K562 (cell line): Measurements from ENCODE around the gene SATB2. TPM values are rescaled to one million over a fixed set of nuclear protein-coding genes. Genes with fewer than 3 reads are reported as not detected.

ENCODE experiments used
- ATAC-seq: fragments of 200-7000 bp; cut with Tn5 transposase; 3 replicates; pipeline ENCODE4 v1.9.1; 2020; ENCODE audit warnings: moderate library complexity
- BruUV-seq: library from RNA; stranded (reverse); fragments of 400-500 nt; replicated peaks from 2 replicates; lab custom pipeline; 2021; lab: Mats Ljungman, UMichigan
- CTCF ChIA-PET: fragments of 300-600 bp; formaldehyde crosslinking; extraction: SDS; loops from one replicate; lab custom pipeline; 2021; ENCODE audit warnings: low intra/inter-chr PET ratio; lab: Yijun Ruan, JAX
- POLR2A ChIA-PET: fragments of 300-600, 350-650 bp; sonication (Branson Sonifier 250); formaldehyde crosslinking; extraction: SDS; loops from one replicate; lab custom pipeline; 2021; ENCODE audit warnings: antibody characterized with exemption, inconsistent platforms; lab: Yijun Ruan, JAX
- DNase-seq, 4 experiments: peaks; one replicate each; pipeline versions ENCODE4 v3.0.0 to v3.0.0-alpha.2; 2011 to 2018; ENCODE audit warnings: low spot score in 3 of 4, mixed read lengths in 3 of 4; ENCODE audit errors: extremely low read depth in 1 of 4
- FAIRE-seq: peaks from 2 replicates; lab custom pipeline; 2011; peaks lifted over from hg19 to GRCh38; lab: Jason Lieb, UNC
- H2AFZ ChIP-seq: 2 replicates; pipeline ENCODE4 v1.6.0; 2011; ENCODE audit warnings: low read depth, low read length, control low read depth, inconsistent platforms
- H3K27ac ChIP-seq: fragments of 200-600 bp; 3 replicates; pipeline ENCODE4 v1.8.0; 2011; ENCODE audit warnings: low read depth, mild to moderate bottlenecking, control low read depth, inconsistent platforms, low read length, moderate library complexity, mixed read lengths; ENCODE audit errors: extremely low read depth
- H3K27me3 ChIP-seq, 2 experiments: fragments of 300-600 bp in 1 of 2; 2 replicates in 1 of 2; 3 replicates in 1 of 2; pipeline versions ENCODE4 v1.6.0 to v1.8.0; 2011; ENCODE audit warnings: inconsistent platforms in 2 of 2, low read length in 2 of 2, mild to moderate bottlenecking in 1 of 2, mixed read lengths in 1 of 2, moderate library complexity in 1 of 2; ENCODE audit not compliant: control insufficient read depth in 2 of 2, insufficient read depth in 2 of 2
- H3K36me3 ChIP-seq: fragments of 300-600 bp; 3 replicates; pipeline ENCODE4 v1.8.0; 2011; ENCODE audit warnings: mild to moderate bottlenecking, low read length, inconsistent platforms; ENCODE audit not compliant: control insufficient read depth, insufficient read depth
- H3K4me1 ChIP-seq, 2 experiments: fragments of 200-600 bp in 1 of 2; replicated peaks in 1 of 2; 2 replicates in 1 of 2; 3 replicates in 1 of 2; pipeline versions ENCODE4 v1.5.1 to v1.8.0; 2011; ENCODE audit warnings: inconsistent platforms in 2 of 2, low read length in 2 of 2, mild to moderate bottlenecking in 1 of 2, mixed read lengths in 1 of 2, moderate library complexity in 1 of 2; ENCODE audit not compliant: control insufficient read depth in 2 of 2, insufficient read depth in 2 of 2
- H3K4me2 ChIP-seq: 2 replicates; pipeline ENCODE4 v1.6.1; 2011; ENCODE audit warnings: low read length, control low read depth, inconsistent platforms, mixed read lengths; ENCODE audit not compliant: insufficient read depth
- H3K4me3 ChIP-seq: fragments of 200-600 bp; sonication (generic), shearing (Covaris generic); 2 replicates; pipeline ENCODE4 v1.5.1; 2016; ENCODE audit warnings: control low read depth, inconsistent platforms
- H3K79me2 ChIP-seq: fragments of 200-600 bp; 3 replicates; pipeline ENCODE4 v1.8.0; 2011; ENCODE audit warnings: low read length, inconsistent platforms; ENCODE audit not compliant: control insufficient read depth, insufficient read depth
- H3K9ac ChIP-seq, 2 experiments: 2 replicates each; pipeline versions ENCODE4 v1.6.0 to v1.6.1; 2011; ENCODE audit warnings: low read depth in 2 of 2, low read length in 2 of 2, control low read depth in 1 of 2, inconsistent platforms in 1 of 2, mild to moderate bottlenecking in 1 of 2, mixed read lengths in 1 of 2; ENCODE audit not compliant: insufficient read depth in 1 of 2
- H3K9me1 ChIP-seq: one replicate; pipeline ENCODE4 v1.6.0; 2011; ENCODE audit warnings: inconsistent platforms, mild to moderate bottlenecking, low read length, moderate library complexity; ENCODE audit not compliant: control insufficient read depth, insufficient read depth
- H3K9me3 ChIP-seq: replicated peaks from 2 replicates; pipeline ENCODE4 v1.5.1; 2011; ENCODE audit warnings: low read depth, low read length, inconsistent platforms; ENCODE audit not compliant: control insufficient read depth, insufficient read depth
- H4K20me1 ChIP-seq: replicated peaks from 2 replicates; pipeline ENCODE4 v1.6.1; 2011; ENCODE audit warnings: low read length, inconsistent platforms, mixed read lengths; ENCODE audit not compliant: control insufficient read depth, insufficient read depth
- CBX3 ChIP-seq, 2 experiments: IDR thresholded peaks; 1 replicate in 1 of 2; 2 replicates in 1 of 2; pipeline ENCODE4 v1.6.1; 2012; ENCODE audit warnings: inconsistent platforms in 2 of 2, low read length in 2 of 2, borderline replicate concordance in 1 of 2, control low read depth in 1 of 2
- RNF2 ChIP-seq: sonication (generic); IDR thresholded peaks from 2 replicates; pipeline ENCODE4 v1.6.1; 2016
- SIX5 ChIP-seq, 2 experiments: IDR thresholded peaks; 2 replicates each; pipeline ENCODE4 v1.6.1; 2011; ENCODE audit warnings: low read length in 2 of 2, borderline replicate concordance in 1 of 2, low read depth in 1 of 2, mild to moderate bottlenecking in 1 of 2, moderate library complexity in 1 of 2; ENCODE audit not compliant: insufficient read depth in 1 of 2
- SPI1 ChIP-seq: IDR thresholded peaks from 2 replicates; pipeline ENCODE4 v1.6.1; 2011; ENCODE audit warnings: low read depth, low read length, control low read depth, borderline replicate concordance
- WGBS: fragments of 100-300 bp; shearing (Covaris generic); methylation state at CpG from one replicate; pipeline ENCODE4 v1.1.6; 2016; ENCODE audit warnings: low coverage, mixed read lengths; ENCODE audit not compliant: insufficient coverage; ENCODE audit errors: missing lambda C conversion rate; 5-methylcytosine and 5-hydroxymethylcytosine counted together
- in situ Hi-C: fragments of 300-500 bp; cut with MboI; formaldehyde crosslinking; loops from 4 replicates; pipeline ENCODE4 v1.15.0; 2018; ENCODE audit warnings: inconsistent platforms, mixed read lengths
- intact Hi-C: fragments of 100-400 bp; cut with micrococcal nuclease; formaldehyde crosslinking; loops from 2 replicates; pipeline ENCODE4 v1.14.2; 2022
- polyA plus RNA-seq, 8 experiments: library from polyadenylated mRNA; depleted of rRNA in 4 of 8; stranded (reverse) in 5 of 8; unstranded in 3 of 8; fragments of >200 nt; fragmentation: Nextera tagmentation in 2 of 8; fragmentation: Illumina TruSeq in 1 of 8; extraction: Ambion mirVana in 2 of 8; extraction: Trizol in 1 of 8; gene quantifications; 2 replicates each; pipeline versions ENCODE4 v1.2.1 to v1.2.3, GENCODE V29; 2011 to 2014; ENCODE audit warnings: inconsistent platforms in 1 of 8, missing spikeins in 1 of 8
- total RNA-seq, 7 experiments: library from RNA; depleted of rRNA in 6 of 7; stranded (reverse); fragments of >200 nt in 6 of 7; fragmentation: Illumina TruSeq in 2 of 7; extraction: Trizol in 2 of 7; gene quantifications; 2 replicates each; pipeline versions ENCODE4 v1.2.1 to v1.2.3, GENCODE V29; 2011 to 2021; ENCODE audit warnings: low replicate concordance in 1 of 7

The SATB2 gene
- total and polyA plus RNA-seq, 9 of the 15 experiments (the other 6 are each of a cell fraction or from before 2014, with no cell fraction given), result 4.5 to 34.0 (median 15.1) TPM

- no peak for ATAC-seq
- Histone ChIP-seq H3K27me3 (no peaks in the 10 kb centered on the region), H3K27ac (no peak overlapping the region), H3K9ac (no peak overlapping the region), H3K36me3 (no peaks in the 10 kb centered on the region), H3K79me2 (no peaks in the 10 kb centered on the region), H3K4me2 (no peak overlapping the region), H2AFZ (no peak overlapping the region), H3K9me1 (no peaks in the 10 kb centered on the region), H3K4me1 (peaks cover 0 to 17% of the 10 kb centered on the region in 2 experiments; a peak in 2 of 5 replicates), H4K20me1 (no peaks in the 10 kb centered on the region), H3K4me3 (no peak overlapping the region), H3K9me3 (no peaks in the 10 kb centered on the region)
- in situ Hi-C loops (no loop called here), intact Hi-C loops (no loop called here)
- ChIA-PET POLR2A (no interaction called here), CTCF (no interaction called here)
- 72% methylated on average over 15 of the region's 30 CpGs for WGBS
- no peak for FAIRE-seq
- no TSS peak for BruUV-seq
- TF ChIP-seq SPI1 (no peak), RNF2 (no peak), SIX5 (IDR thresholded peaks at IDR 0.05; ENCODE audit: borderline replicate concordance in 1 of 2, insufficient read depth in 1 of 2, low read depth in 1 of 2, low read length in 2 of 2) (no peak), CBX3 (IDR thresholded peaks at IDR 0.05; ENCODE audit: borderline replicate concordance in 1 of 2, low read length in 2 of 2) (no peak)
- DNase-seq, result no peak
Measured at GRCh38 chr2:199469514-199470360, 12.0 kb upstream of the SATB2 start.
